ENCODE measurements around the gene ABCB11.
"Not testable (repeated sequence)": the region's sequence is repeated elsewhere in the genome, so short reads cannot be mapped to it uniquely, and the experiment has no call there.

Gene ABCB11

DNA sequence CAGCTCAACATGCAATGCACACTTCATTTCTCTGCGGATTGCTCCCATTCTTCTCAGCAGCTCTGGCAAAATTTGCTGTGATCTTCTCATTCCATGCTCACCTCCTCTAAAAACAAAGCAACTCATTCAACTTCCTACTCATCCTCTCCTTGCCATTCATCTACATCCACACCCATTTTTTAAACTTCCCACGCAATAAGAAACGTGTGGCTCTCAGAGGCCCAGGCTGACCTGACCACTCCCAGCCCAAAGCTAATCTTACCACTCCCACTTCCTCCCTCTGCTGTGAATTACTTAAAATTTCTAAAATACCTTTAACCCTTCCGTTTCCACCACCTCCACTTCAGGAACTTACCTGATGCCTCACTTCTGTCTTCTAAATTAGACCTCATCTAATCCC lies 15.2 kb downstream of the ABCB11 start:
- DNase-seq (ENCODE audit: low read depth in 2 of 2): no peak
- no peak overlapping the region for H3K4me3 ChIP-seq (replicated peaks in 1 of 2; ENCODE audit: low read depth in 2 of 2, low read length in 2 of 2)
- TF ChIP-seq, protein P1, sequence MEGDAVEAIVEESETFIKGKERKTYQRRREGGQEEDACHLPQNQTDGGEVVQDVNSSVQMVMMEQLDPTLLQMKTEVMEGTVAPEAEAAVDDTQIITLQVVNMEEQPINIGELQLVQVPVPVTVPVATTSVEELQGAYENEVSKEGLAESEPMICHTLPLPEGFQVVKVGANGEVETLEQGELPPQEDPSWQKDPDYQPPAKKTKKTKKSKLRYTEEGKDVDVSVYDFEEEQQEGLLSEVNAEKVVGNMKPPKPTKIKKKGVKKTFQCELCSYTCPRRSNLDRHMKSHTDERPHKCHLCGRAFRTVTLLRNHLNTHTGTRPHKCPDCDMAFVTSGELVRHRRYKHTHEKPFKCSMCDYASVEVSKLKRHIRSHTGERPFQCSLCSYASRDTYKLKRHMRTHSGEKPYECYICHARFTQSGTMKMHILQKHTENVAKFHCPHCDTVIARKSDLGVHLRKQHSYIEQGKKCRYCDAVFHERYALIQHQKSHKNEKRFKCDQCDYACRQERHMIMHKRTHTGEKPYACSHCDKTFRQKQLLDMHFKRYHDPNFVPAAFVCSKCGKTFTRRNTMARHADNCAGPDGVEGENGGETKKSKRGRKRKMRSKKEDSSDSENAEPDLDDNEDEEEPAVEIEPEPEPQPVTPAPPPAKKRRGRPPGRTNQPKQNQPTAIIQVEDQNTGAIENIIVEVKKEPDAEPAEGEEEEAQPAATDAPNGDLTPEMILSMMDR (IDR thresholded peaks at IDR 0.05; ENCODE audit: low read depth, low read length): no peak

DNA sequence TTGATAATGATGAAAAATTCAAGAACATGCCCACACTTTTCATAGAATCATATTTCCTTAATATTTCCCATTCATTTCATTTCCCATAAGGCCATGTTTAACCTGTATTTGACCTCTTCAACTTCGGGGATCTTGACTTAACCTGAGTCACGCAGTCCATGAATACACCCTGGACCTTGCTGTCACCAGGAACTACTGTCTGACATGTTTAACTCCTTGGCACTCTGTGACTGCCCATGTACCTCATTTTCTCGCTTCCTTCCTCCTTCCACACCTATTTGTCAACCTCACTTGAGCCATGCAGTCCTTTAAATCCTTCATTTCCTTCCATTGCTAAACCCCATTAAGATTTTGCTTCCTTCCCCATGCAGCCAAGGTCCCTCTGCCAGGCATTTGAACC lies 16.3 kb downstream of the ABCB11 start:
- DNase-seq (ENCODE audit: low read depth in 2 of 2): no peak
- no peak overlapping the region for H3K4me3 ChIP-seq (replicated peaks in 1 of 2; ENCODE audit: low read depth in 2 of 2, low read length in 2 of 2)
- TF ChIP-seq, protein P1 (IDR thresholded peaks at IDR 0.05; ENCODE audit: low read depth, low read length): no peak

DNA sequence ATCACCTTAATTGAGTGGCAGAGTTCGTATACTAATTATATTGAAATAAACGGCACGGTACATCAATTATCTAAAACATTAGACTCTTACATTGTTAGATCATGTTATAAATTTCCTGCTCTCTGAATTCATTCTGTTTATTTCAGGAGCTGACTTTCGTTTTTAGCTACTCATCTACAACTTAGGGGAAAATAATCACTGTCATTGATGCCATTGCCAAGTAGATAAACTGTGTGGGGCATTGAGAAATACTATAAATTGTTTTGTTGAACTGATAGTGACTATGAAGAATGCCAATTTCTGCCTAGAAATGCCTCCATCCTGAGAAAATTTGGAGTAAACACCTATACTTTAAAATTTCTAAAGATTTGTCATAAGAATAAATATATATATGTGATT lies 17.5 kb downstream of the ABCB11 start:
- H3K4me3 ChIP-seq (replicated peaks in 1 of 2; ENCODE audit: low read depth in 2 of 2, low read length in 2 of 2): no peak overlapping the region
- DNase-seq (ENCODE audit: low read depth in 2 of 2): no peak
- TF ChIP-seq, protein P1 (IDR thresholded peaks at IDR 0.05; ENCODE audit: low read depth, low read length): no peak

DNA sequence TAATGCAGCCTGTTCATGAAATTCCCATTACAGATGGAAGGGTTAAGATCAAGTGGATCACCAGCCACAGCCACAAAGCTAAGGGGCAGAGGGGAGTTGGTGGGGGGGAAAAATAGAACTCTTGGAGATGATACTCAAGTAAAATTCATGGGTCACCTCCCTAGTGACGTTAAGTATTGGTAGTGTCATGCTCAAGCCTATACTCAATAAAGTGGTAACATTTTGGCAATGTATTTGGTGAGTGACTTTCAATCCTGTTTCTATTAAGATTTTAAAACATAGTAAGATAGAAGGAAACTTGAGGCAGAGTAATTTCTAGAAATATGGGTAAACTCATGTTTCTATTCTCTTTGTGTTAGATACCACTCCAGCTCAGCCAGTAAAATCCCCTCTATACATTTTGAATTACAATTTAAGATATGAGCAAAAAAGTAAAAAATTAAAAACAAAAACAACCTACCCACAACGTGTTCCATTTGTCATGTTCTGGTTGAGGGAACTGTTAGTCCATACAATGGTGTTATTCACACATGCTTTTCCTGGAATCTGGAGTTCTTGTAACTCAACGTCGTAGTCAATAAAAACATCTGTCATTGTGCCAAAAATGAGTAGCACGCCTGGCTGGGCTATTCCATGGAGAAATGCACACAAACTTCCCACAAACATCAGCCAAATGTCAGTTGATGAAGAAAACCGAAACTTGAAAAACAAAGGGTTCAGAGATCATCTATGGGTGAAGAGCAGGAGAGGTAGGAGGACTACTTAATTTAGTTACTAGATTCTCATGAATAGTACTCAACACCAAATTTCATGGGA lies 18.1 kb downstream of the ABCB11 start:
- DNase-seq (ENCODE audit: low read depth in 2 of 2): peak; percentile 71 to 87
- TF ChIP-seq, protein P1 (IDR thresholded peaks at IDR 0.05; ENCODE audit: low read depth, low read length): no peak
- no peak overlapping the region for H3K4me3 ChIP-seq (replicated peaks in 1 of 2; ENCODE audit: low read depth in 2 of 2, low read length in 2 of 2)

DNA sequence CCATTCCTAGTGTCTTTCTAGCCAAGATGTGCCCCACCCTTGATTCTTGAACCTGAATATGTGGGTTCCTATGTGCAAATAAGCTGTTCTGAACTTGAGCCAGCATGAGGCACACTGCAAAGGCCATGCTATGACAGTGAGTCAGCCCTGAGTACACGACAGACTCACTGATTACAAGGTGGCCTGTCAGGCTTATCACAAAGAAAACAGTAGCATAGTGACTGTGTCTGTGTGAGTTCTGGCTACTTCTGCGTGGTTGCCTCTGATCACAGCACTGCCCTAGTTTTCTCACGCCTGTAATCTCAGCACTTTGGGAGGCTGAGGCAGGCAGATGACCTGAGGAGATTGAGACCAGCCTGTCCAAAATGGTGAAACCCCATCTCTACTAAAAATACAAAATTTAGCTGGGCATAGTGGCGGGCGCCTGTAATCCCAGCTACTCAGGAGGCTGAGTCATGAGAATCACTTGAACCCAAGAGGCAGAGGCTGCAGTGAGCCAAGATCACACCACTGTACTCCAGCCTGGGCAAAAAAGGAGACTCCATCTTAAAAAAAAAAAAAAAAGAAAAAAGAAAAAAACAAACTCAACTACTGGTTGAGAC lies 18.8 kb downstream of the ABCB11 start:
- H3K4me3 ChIP-seq (replicated peaks in 1 of 2; ENCODE audit: low read depth in 2 of 2, low read length in 2 of 2): not testable (repeated sequence)
- DNase-seq (ENCODE audit: low read depth in 2 of 2): peak; percentile 88 to 95

DNA sequence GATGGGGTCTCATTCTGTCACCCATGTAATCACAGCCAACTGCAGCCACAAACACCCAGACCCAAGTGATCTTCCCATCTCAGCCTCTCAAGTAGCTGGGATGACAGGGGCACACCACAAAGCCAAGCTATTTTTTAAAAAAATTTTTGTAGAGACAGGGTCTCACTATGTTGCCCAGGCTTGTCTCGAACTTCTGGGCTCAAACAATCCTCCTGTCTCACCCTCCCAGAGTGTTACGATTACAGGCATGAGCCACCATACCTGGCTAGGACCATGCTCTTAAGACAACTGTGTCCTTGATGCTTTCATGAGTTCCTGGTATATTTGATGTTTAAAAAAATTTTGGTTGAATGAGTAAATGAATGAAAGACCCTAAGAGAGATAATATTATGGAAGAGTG lies 19.4 kb downstream of the ABCB11 start:
- DNase-seq (ENCODE audit: low read depth in 2 of 2): no peak
- TF ChIP-seq, protein P1 (IDR thresholded peaks at IDR 0.05; ENCODE audit: low read depth, low read length): no peak
- no peak overlapping the region for H3K4me3 ChIP-seq (replicated peaks in 1 of 2; ENCODE audit: low read depth in 2 of 2, low read length in 2 of 2)

DNA sequence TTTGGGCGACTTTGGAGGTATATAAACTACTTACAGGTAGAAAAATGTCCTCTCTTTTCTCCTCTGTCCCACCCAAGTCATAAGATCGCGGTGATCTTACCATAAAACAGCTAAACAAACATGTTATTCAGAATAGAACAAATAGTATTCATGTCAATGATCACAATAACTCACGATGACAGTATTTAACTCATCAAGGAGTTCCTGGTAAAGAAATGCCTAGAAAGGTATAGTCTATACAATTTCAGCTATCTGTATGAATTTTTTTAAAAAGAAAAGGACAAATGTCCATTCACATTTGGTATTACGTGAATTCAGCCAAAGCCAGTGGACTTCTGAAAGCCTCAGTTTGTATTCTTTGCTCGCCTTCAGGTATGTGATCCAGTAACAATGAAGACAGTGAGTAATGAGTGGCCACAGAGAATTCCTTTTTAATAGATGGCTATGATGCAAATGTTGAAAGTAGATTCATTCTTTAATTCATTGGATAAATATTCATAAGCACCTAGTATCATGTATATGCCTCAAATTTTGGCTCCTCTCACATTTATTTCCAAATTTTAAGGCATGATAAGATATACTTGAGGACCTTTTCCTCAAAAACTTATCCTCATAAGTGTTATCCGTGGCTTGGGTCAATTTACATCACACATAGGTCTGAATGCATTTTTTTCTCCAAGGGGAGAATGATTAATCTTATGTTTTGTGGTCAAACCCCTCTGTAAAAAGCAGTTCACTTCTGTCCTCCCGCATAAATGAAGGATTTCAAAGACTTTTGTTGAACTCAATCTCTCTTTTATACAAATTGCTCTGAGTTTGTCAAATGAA lies 20.3 kb downstream of the ABCB11 start:
- DNase-seq (ENCODE audit: low read depth in 2 of 2): peak in 1 of 2 donors; percentile 46
- TF ChIP-seq, protein P1 (IDR thresholded peaks at IDR 0.05; ENCODE audit: low read depth, low read length): no peak
- H3K4me3 ChIP-seq (replicated peaks in 1 of 2; ENCODE audit: low read depth in 2 of 2, low read length in 2 of 2): no peak overlapping the region
